Ectodermal cell (in vitro differentiated cells): ENCODE results near the gene SCARF2.
A peak's percentile ranks its signal among the peaks of the same experiment; 100 is the strongest.

Experiments used
- H3K27ac ChIP-seq: 2 replicates; pipeline ENCODE4 v1.7.0; 2013; ENCODE audit warnings: mild to moderate bottlenecking, low read depth, low read length; ENCODE audit not compliant: insufficient read depth, poor library complexity, severe bottlenecking
- H3K27me3 ChIP-seq: 2 replicates; pipeline ENCODE4 v1.7.0; 2013; ENCODE audit warnings: mild to moderate bottlenecking, low read length; ENCODE audit not compliant: insufficient read depth, control insufficient read depth, poor library complexity, severe bottlenecking
- H3K36me3 ChIP-seq: one replicate; pipeline ENCODE4 v1.7.0; 2013; ENCODE audit warnings: low read length; ENCODE audit not compliant: control insufficient read depth, insufficient read depth
- H3K4me1 ChIP-seq: one replicate; pipeline ENCODE4 v1.7.0; 2013; ENCODE audit warnings: low read length; ENCODE audit not compliant: control insufficient read depth, insufficient read depth
- H3K4me3 ChIP-seq: 2 replicates; pipeline ENCODE4 v1.7.0; 2013; ENCODE audit warnings: low read depth, low read length, control low read depth; ENCODE audit not compliant: insufficient read depth
- H3K9me3 ChIP-seq: 2 replicates; pipeline ENCODE4 v1.7.0; 2013; ENCODE audit warnings: mild to moderate bottlenecking, low read length, moderate library complexity; ENCODE audit not compliant: control insufficient read depth
- WGBS, 2 experiments: methylation state at CpG; one replicate each; pipeline ENCODE4 v1.1.7; 2013; ENCODE audit warnings: missing lambda C conversion rate in 2 of 2; 5-methylcytosine and 5-hydroxymethylcytosine counted together

The SCARF2 gene

DNA sequence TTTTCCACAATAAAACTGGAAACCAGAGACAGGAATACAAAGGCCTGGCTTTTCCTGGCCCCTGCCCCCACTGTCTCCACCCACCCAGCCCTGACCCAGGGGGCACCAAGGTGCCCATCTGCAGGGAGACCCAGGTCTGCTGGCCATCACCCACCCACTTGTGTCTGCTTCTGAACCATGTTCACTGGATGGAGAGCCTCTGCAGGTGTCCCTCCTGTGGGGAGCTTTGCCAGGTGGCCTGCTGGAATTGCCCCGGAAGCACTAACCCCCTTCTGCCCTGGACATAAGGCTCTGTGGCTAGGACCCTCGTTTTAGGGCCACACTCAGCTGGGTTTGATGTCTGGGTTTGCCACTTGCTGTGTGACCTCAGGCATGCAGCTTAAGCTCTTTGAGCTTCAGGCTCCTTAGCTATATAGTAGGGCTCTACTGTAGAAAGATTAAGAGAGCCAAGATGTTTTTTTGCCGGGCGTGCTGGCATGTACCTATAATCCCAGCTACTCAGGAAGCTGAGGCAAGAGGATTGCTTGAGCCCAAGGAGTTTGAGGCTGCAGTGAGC, 3.9 kb downstream of the SCARF2 start:
- WGBS, 2 experiments, result 92% methylated on average over 4 of the region's 4 CpGs
- no peak overlapping the region for H3K4me3 ChIP-seq
- H3K9me3 ChIP-seq, result no peaks in the 10 kb centered on the region
- no peaks in the 10 kb centered on the region for H3K36me3 ChIP-seq
- peaks cover 24% of the 10 kb centered on the region for H3K4me1 ChIP-seq
- peaks cover 100% of the 10 kb centered on the region for H3K27me3 ChIP-seq
- H3K27ac ChIP-seq, result no peak overlapping the region

GRCh38 chr22:20433191-20433590, 4.4 kb downstream of the SCARF2 start:
- Histone ChIP-seq H3K36me3 (no peaks in the 10 kb centered on the region), H3K4me3 (no peak overlapping the region), H3K27me3 (peaks cover 100% of the 10 kb centered on the region), H3K4me1 (peaks cover 24% of the 10 kb centered on the region), H3K27ac (no peak overlapping the region), H3K9me3 (no peaks in the 10 kb centered on the region)
- 90 to 94% methylated on average over 11 of the region's 11 CpGs for WGBS, 2 experiments

DNA sequence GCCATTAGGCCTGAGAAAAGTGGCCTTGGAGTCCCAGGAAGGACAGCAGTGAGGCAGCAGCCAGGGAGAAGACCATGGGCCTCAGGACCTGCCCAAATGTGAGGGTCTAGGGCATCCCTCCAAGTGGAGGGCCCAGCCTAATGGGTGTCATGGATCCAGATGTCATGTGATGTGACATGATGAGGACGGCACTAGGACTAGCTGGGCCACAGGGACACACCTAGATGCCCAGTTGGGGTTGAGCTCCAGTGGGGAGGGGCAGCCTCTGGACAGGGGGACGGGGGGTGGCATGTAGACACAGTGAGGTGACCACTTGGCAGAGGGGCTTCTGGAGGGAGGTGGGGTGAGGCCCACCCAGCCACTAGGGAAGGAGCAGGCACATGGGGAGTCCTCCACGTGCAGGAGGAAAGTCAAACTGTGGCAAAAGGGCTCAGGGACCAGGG, 5.4 kb downstream of the SCARF2 start:
- H3K9me3 ChIP-seq, result no peaks in the 10 kb centered on the region
- 89 to 91% methylated on average over 3 of the region's 3 CpGs for WGBS, 2 experiments
- peaks cover 23% of the 10 kb centered on the region for H3K4me1 ChIP-seq
- no peak overlapping the region for H3K4me3 ChIP-seq
- H3K27me3 ChIP-seq, result peaks cover 100% of the 10 kb centered on the region
- no peaks in the 10 kb centered on the region for H3K36me3 ChIP-seq
- no peak overlapping the region for H3K27ac ChIP-seq

- Histone ChIP-seq H3K9me3 (no peaks in the 10 kb centered on the region), H3K36me3 (no peaks in the 10 kb centered on the region), H3K27me3 (peaks cover 98% of the 10 kb centered on the region), H3K27ac (no peak overlapping the region), H3K4me1 (peaks cover 17% of the 10 kb centered on the region), H3K4me3 (peak overlapping the region; percentile 25)
- 28% methylated on average over 50 of the region's 50 CpGs for WGBS, 2 experiments
These were observed 6.0 kb downstream of the SCARF2 start for GRCh38 chr22:20431511-20432192.

- Histone ChIP-seq H3K4me3 (peak overlapping the region; percentile 25), H3K36me3 (no peaks in the 10 kb centered on the region), H3K27ac (no peak overlapping the region), H3K4me1 (peaks cover 16% of the 10 kb centered on the region), H3K27me3 (peaks cover 90% of the 10 kb centered on the region), H3K9me3 (no peaks in the 10 kb centered on the region)
- 4 to 5% methylated on average over 94 of the region's 94 CpGs for WGBS, 2 experiments
These were observed 6.7 kb downstream of the SCARF2 start for GRCh38 chr22:20430720-20431510.

DNA sequence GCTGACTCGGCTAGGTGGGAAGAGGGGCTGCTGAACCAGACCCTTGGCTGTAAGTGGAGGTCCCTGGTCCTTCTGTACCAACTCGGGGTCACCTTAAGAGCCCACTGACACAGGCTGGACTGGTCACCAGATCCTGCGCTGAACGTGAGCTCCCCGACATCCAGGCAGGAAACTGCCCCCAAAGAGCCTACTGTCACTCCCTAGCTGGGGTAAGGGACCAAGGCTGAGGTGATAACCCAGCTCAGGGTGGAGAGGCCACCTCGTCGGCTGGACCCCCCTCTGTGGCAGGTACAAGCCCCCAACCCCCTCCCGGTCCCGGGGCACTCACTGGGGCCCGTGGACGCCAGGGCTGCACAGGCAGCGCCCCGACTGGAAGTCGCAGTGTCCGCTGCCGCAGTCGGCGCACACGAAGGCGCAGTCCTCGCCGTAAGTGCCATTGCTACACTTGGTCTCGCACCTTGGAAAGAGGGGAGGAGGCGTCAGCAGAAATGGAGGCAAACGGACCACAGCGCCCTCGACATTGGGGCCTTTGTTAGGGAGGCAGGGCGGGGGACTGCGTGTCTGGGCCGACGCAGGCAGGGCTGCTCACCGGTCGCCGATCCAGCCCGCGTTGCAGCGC, 7.4 kb downstream of the SCARF2 start:
- H3K9me3 ChIP-seq, result no peaks in the 10 kb centered on the region
- no peak overlapping the region for H3K27ac ChIP-seq
- peaks cover 83% of the 10 kb centered on the region for H3K27me3 ChIP-seq
- no peaks in the 10 kb centered on the region for H3K36me3 ChIP-seq
- peaks cover 16% of the 10 kb centered on the region for H3K4me1 ChIP-seq
- H3K4me3 ChIP-seq, result peak overlapping the region; percentile 25
- 64 to 65% methylated on average over 37 of the region's 37 CpGs for WGBS, 2 experiments

DNA sequence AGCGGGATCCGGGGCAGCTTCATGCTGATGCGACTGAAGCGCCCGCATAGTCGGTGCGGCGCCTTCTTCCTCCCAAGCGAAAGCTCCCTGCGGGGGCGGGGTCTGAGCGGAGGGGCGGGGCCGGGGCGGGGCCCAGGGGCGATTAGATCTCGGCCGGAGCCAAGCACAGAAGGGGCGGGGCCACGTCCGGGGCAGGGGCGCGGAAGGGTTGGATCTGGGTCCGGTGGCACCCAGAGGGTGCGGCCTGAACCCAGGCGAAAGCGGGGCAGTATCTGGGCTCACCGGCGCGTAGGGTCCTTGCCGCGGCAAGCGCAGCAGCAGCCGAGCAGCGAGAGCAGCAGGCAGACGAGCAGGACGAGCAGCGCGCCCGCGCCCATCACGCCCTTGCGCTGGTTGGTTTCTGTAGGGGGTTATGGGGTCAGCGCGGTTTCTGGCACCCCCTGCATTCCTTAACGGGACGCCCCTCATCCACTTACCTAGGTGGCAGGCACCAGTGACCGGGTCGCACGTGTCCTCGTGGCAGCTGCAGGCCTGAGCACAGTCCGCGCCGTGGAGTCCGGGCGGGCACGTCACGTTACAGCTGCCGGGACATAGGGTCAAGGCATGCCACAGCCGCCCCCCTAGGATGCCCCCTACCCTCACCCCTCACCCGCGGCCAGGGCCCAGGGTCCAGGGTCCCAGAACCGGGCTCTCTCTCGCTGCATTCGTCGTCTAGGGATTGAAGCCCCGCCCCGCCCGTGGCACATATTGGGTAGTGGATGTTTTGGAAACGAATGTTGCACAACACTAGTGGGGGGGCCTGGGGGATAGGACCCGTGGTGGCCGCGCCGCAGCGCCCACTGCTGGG, 8.1 kb downstream of the SCARF2 start:
- Histone ChIP-seq H3K27ac (no peak overlapping the region), H3K4me1 (peaks cover 19% of the 10 kb centered on the region), H3K9me3 (no peaks in the 10 kb centered on the region), H3K4me3 (no peak overlapping the region), H3K36me3 (no peaks in the 10 kb centered on the region), H3K27me3 (peaks cover 76% of the 10 kb centered on the region)
- 53 to 55% methylated on average over 75 of the region's 75 CpGs for WGBS, 2 experiments

- Histone ChIP-seq H3K27ac (no peak overlapping the region), H3K4me3 (no peak overlapping the region), H3K4me1 (peaks cover 27% of the 10 kb centered on the region), H3K9me3 (no peaks in the 10 kb centered on the region), H3K27me3 (peaks cover 68% of the 10 kb centered on the region), H3K36me3 (no peaks in the 10 kb centered on the region)
- WGBS, 2 experiments, result 75 to 76% methylated on average over 23 of the region's 23 CpGs
These were observed 8.9 kb downstream of the SCARF2 start for GRCh38 chr22:20428496-20429253.

DNA sequence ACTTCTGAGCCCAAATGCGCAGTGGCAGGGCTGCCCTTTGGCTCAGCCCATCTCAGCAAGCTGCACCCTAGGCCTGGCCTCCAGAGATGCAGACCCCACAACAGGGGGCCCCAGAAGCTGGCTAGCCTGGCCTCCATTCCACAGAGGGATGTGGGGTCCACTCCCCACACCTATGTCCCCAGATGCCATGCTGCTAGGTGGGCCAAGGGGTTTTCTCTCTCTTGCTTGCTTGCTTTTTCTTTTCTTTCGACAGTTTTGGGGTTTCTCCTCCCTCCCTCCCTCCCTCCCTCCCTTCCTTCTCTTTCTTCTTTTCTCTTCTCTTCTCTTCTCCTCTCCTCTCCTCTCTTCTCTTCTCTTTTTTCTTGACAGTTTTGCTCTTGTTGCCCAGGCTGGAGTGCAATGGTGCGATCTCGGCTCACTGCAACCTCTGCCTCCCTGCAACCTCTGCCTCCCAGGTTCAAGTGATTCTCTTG, 9.6 kb downstream of the SCARF2 start:
- H3K36me3 ChIP-seq, result no peaks in the 10 kb centered on the region
- WGBS, 2 experiments, result 93 to 94% methylated on average over 4 of the region's 4 CpGs
- no peak overlapping the region for H3K4me3 ChIP-seq
- no peak overlapping the region for H3K27ac ChIP-seq
- peaks cover 61% of the 10 kb centered on the region for H3K27me3 ChIP-seq
- peaks cover 30% of the 10 kb centered on the region for H3K4me1 ChIP-seq
- no peaks in the 10 kb centered on the region for H3K9me3 ChIP-seq
